HG03064 (cell line): ENCODE results near the gene SLC13A2.
"Not testable (repeated sequence)": the region's sequence is repeated elsewhere in the genome, so short reads cannot be mapped to it uniquely, and the experiment has no call there.

Experiments
- ATAC-seq: cut with Tn5 transposase; IDR thresholded peaks from one replicate; pipeline ENCODE4 v1.9.1; 2021; ENCODE audit warnings: low read depth; ENCODE audit not compliant: unreplicated experiment

Gene SLC13A2

GRCh38 chr17:28511858-28512461 is 38.5 kb downstream of the SLC13A2 start:
- ATAC-seq: no peak

GRCh38 chr17:28513476-28513875 is 40.0 kb downstream of the SLC13A2 start:
- no peak for ATAC-seq

GRCh38 chr17:28514561-28515002 is 41.1 kb downstream of the SLC13A2 start:
- no peak for ATAC-seq

GRCh38 chr17:28515518-28515917 is 42.1 kb downstream of the SLC13A2 start:
- no peak for ATAC-seq

GRCh38 chr17:28518132-28518531 is 44.7 kb downstream of the SLC13A2 start:
- ATAC-seq: no peak

GRCh38 chr17:28518578-28518977 is 45.1 kb downstream of the SLC13A2 start:
- no peak for ATAC-seq

GRCh38 chr17:28519236-28519635 is 45.8 kb downstream of the SLC13A2 start:
- ATAC-seq: no peak

- no peak for ATAC-seq
These were observed 47.2 kb downstream of the SLC13A2 start for GRCh38 chr17:28520687-28521086.

GRCh38 chr17:28521311-28522085 is 48.1 kb downstream of the SLC13A2 start:
- no peak for ATAC-seq

- ATAC-seq: not testable (repeated sequence)
These were observed 48.8 kb downstream of the SLC13A2 start for GRCh38 chr17:28522281-28522680.

- no peak for ATAC-seq
These were observed 49.7 kb downstream of the SLC13A2 start for GRCh38 chr17:28523186-28523585.

GRCh38 chr17:28523876-28524275 is 50.4 kb downstream of the SLC13A2 start:
- ATAC-seq: no peak

GRCh38 chr17:28524476-28525424 is 51.3 kb downstream of the SLC13A2 start:
- ATAC-seq: no peak

- no peak for ATAC-seq
These were observed 52.9 kb downstream of the SLC13A2 start for GRCh38 chr17:28526381-28526780.

- ATAC-seq: no peak
These were observed 53.8 kb downstream of the SLC13A2 start for GRCh38 chr17:28527181-28527681.

GRCh38 chr17:28527859-28528258 is 54.4 kb downstream of the SLC13A2 start:
- no peak for ATAC-seq

- no peak for ATAC-seq
These were observed 55.0 kb downstream of the SLC13A2 start for GRCh38 chr17:28528327-28529012.

GRCh38 chr17:28529013-28529400 is 55.6 kb downstream of the SLC13A2 start:
- ATAC-seq: no peak

GRCh38 chr17:28530250-28530649 is 56.8 kb downstream of the SLC13A2 start:
- no peak for ATAC-seq

GRCh38 chr17:28530926-28531325 is 57.5 kb downstream of the SLC13A2 start:
- ATAC-seq: no peak
